ENCODE results near the gene ACKR2. TPM values are rescaled to one million over a fixed set of nuclear protein-coding genes. Genes with fewer than 3 reads are reported as not detected.
"Not testable (repeated sequence)": the region's sequence is repeated elsewhere in the genome, so short reads cannot be mapped to it uniquely, and the experiment has no call there.

Gene ACKR2
- total RNA-seq, 4 donors from 2014 or later = 1.2 to 6.6 (median 3.4) TPM

DNA sequence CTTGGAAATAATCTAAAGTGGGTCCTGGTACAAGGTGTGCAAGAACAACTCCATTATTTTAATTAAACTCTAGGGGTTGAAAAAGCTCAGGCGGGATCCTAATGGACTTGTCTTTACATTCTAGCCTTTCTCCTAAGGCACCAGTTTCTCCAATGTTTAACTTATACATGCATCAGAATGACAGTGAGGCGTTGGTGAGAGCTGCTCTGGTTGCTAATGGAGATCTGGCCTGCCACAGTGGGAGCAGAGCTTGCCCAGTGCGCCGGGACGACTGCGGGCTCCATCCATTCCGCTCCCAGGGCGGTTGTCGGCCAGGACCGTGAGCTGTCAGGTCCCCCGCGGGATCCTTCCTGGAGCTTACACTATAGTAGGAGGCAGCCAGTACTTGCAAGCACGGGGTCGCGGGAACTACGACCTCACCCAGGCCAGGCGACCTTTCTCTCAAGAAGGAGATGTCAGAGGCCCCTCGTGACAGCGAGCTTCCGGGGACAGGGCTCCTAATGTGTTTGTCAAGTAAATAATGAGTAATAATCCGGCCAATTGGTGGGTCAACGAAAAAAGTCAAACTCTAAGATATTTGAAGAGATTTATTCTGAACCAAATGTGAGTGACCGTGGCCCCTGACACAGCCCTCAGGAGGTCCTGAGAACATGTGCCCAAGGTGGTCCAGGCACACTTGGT lies 4.0 kb upstream of the ACKR2 start:
- Histone ChIP-seq H3K27me3 (no peaks in the 10 kb centered on the region), H3K9me3 (no peaks in the 10 kb centered on the region), H3K4me3 (peak overlapping the region; percentile 86), H3K27ac (peak overlapping the region; percentile 97), H3K4me1 (peaks cover 34% of the 10 kb centered on the region), H3K36me3 (no peaks in the 10 kb centered on the region)
- WGBS = 52% methylated on average over 23 of the region's 23 CpGs
- TF ChIP-seq POLR2A (IDR thresholded peaks at IDR 0.05) = no peak
- TF ChIP-seq CTCF (IDR thresholded peaks at IDR 0.05) = no peak
- TF ChIP-seq EP300 (IDR thresholded peaks at IDR 0.05) = no peak
- no peak for TF ChIP-seq POLR2AphosphoS5 (IDR thresholded peaks at IDR 0.05)
- DNase-seq (ENCODE audit: low spot score in 2 of 2) = peak in 1 of 2 donors; percentile 69

- Histone ChIP-seq H3K4me1 (peaks cover 23% of the 10 kb centered on the region), H3K27me3 (no peaks in the 10 kb centered on the region), H3K36me3 (no peaks in the 10 kb centered on the region), H3K9me3 (no peaks in the 10 kb centered on the region), H3K27ac (no peak overlapping the region), H3K4me3 (no peak overlapping the region)
- 92% methylated on average over 4 of the region's 4 CpGs for WGBS
- DNase-seq (ENCODE audit: low spot score in 2 of 2) = no peak
- TF ChIP-seq POLR2A (IDR thresholded peaks at IDR 0.05) = no peak
- no peak for TF ChIP-seq EP300 (IDR thresholded peaks at IDR 0.05)
- TF ChIP-seq CTCF (IDR thresholded peaks at IDR 0.05) = no peak
- no peak for TF ChIP-seq POLR2AphosphoS5 (IDR thresholded peaks at IDR 0.05)
Observed at GRCh38 chr3:42807929-42808328, 1.3 kb upstream of the ACKR2 start.

DNA sequence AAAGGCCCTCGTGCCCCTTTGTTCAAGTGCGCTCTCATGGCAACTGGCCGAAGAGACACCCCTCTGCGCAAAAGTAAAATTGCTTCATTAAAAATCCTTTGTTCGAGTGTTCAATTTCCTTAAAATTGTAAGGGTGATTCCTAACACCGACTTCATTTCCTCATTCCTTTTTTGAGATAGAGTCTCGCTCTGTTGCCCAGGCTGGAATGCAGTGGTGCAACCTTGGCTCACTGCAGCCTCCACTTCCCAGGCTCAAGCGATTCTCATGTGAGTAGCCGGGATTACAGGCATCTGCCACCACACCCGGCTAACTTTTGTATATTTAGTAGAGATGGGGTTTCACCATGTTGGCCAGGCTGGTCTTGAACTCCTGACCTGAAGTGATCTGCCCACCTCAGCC lies 1.5 kb downstream of the ACKR2 start:
- WGBS = 73% methylated on average over 10 of the region's 10 CpGs
- not testable (repeated sequence) for H3K4me3 ChIP-seq; DNase-seq (ENCODE audit: low spot score in 2 of 2); H3K27me3 ChIP-seq; H3K9me3 ChIP-seq; H3K27ac ChIP-seq; H3K36me3 ChIP-seq
- peaks cover 19% of the 10 kb centered on the region for H3K4me1 ChIP-seq

GRCh38 chr3:42811118-42811883 lies 2.1 kb downstream of the ACKR2 start:
- DNase-seq (ENCODE audit: low spot score in 2 of 2); H3K27ac ChIP-seq; H3K4me3 ChIP-seq; H3K9me3 ChIP-seq; H3K27me3 ChIP-seq; H3K36me3 ChIP-seq: not testable (repeated sequence)
- 34% methylated on average over 15 of the region's 15 CpGs for WGBS
- peaks cover 23% of the 10 kb centered on the region for H3K4me1 ChIP-seq

GRCh38 chr3:42814246-42814645 lies 5.0 kb downstream of the ACKR2 start:
- Histone ChIP-seq H3K27ac (no peak overlapping the region), H3K27me3 (no peaks in the 10 kb centered on the region), H3K4me1 (peaks cover 26% of the 10 kb centered on the region), H3K4me3 (no peak overlapping the region), H3K9me3 (no peaks in the 10 kb centered on the region), H3K36me3 (no peaks in the 10 kb centered on the region)
- TF ChIP-seq CTCF (IDR thresholded peaks at IDR 0.05) (no peak), EP300 (IDR thresholded peaks at IDR 0.05) (no peak), POLR2AphosphoS5 (IDR thresholded peaks at IDR 0.05) (no peak), POLR2A (IDR thresholded peaks at IDR 0.05) (no peak)
- DNase-seq (ENCODE audit: low spot score in 2 of 2) = no peak
- 72% methylated on average over 5 of the region's 5 CpGs for WGBS

- Histone ChIP-seq H3K36me3 (no peaks in the 10 kb centered on the region), H3K27ac (no peak overlapping the region), H3K4me1 (peaks cover 32% of the 10 kb centered on the region), H3K27me3 (no peaks in the 10 kb centered on the region), H3K9me3 (no peaks in the 10 kb centered on the region), H3K4me3 (no peak overlapping the region)
- no peak for TF ChIP-seq POLR2AphosphoS5 (IDR thresholded peaks at IDR 0.05)
- no peak for TF ChIP-seq POLR2A (IDR thresholded peaks at IDR 0.05)
- no peak for TF ChIP-seq EP300 (IDR thresholded peaks at IDR 0.05)
- no peak for TF ChIP-seq CTCF (IDR thresholded peaks at IDR 0.05)
- WGBS = 37% methylated on average over 2 of the region's 2 CpGs
- no peak for DNase-seq (ENCODE audit: low spot score in 2 of 2)
Observed at GRCh38 chr3:42814914-42815507, 5.8 kb downstream of the ACKR2 start.

Data from suprapubic skin (tissue), 4 donors.